HepG2 (cell line): ENCODE measurements around the gene MPI. TPM values are rescaled to one million over a fixed set of nuclear protein-coding genes. Genes with fewer than 3 reads are reported as not detected.

ENCODE experiments used
- ARNT ChIP-seq: fragments of 450-650 bp; IDR thresholded peaks from 2 replicates; pipeline ENCODE4 v1.6.1; 2017
- CHD4 ChIP-seq: fragments of 200-600 bp; sonication (generic); IDR thresholded peaks from 2 replicates; pipeline ENCODE4 v1.7.0; 2017; ENCODE audit warnings: mild to moderate bottlenecking, low read length, borderline replicate concordance
- EHMT2 ChIP-seq: fragments of 200-600 bp; sonication (generic); IDR thresholded peaks from 2 replicates; pipeline ENCODE4 v1.7.0; 2017; ENCODE audit warnings: antibody characterized with exemption, low read depth, low read length, borderline replicate concordance
- HMG20B ChIP-seq: conservative IDR thresholded peaks from 2 replicates; pipeline ENCODE4 v1.6.1; 2016; ENCODE audit warnings: missing genetic modification reagents, missing compliant biosample characterization
- HNF4G ChIP-seq, 2 experiments: sonication (generic) in 1 of 2; formaldehyde crosslinking in 1 of 2; IDR thresholded peaks; 2 replicates each; pipeline versions ENCODE4 v1.4.0 to v1.6.1; 2011 to 2020; ENCODE audit warnings: borderline replicate concordance in 2 of 2, low read depth in 2 of 2, mild to moderate bottlenecking in 2 of 2, low read length in 1 of 2, missing genetic modification reagents in 1 of 2, moderate library complexity in 1 of 2
- IKZF4 ChIP-seq: sonication (generic); formaldehyde crosslinking; IDR thresholded peaks from 2 replicates; pipeline ENCODE4 v1.5.1; 2020; ENCODE audit warnings: borderline replicate concordance, mild to moderate bottlenecking, low read depth, missing genetic modification reagents; ENCODE audit errors: not compliant biosample characterization
- KLF6 ChIP-seq: IDR thresholded peaks from 2 replicates; pipeline ENCODE4 v1.8.0; 2016; ENCODE audit warnings: missing biosample characterization, missing genetic modification reagents
- NFKBIZ ChIP-seq: IDR thresholded peaks from 2 replicates; pipeline ENCODE4 v1.6.1; 2018; ENCODE audit warnings: missing genetic modification reagents, missing compliant biosample characterization
- PCBP2 ChIP-seq: fragments of 200-400 bp; formaldehyde crosslinking; optimal IDR thresholded peaks from 2 replicates; pipeline ENCODE3; 2018; ENCODE audit warnings: low read length, low read depth; ENCODE audit not compliant: poor library complexity, severe bottlenecking
- RXRB ChIP-seq: IDR thresholded peaks from 2 replicates; pipeline ENCODE4 v1.6.1; 2016; ENCODE audit warnings: borderline replicate concordance, missing genetic modification reagents, missing compliant biosample characterization
- SNRNP70 ChIP-seq: fragments of 200-400 bp; formaldehyde crosslinking; IDR thresholded peaks from 2 replicates; pipeline ENCODE4 v1.6.1; 2017; ENCODE audit warnings: mild to moderate bottlenecking, low read depth, low read length, moderate library complexity
- SRSF9 ChIP-seq: fragments of 200-400 bp; formaldehyde crosslinking; IDR thresholded peaks from 2 replicates; pipeline ENCODE4 v1.6.1; 2018; ENCODE audit warnings: borderline replicate concordance, mild to moderate bottlenecking, low read depth, low read length; ENCODE audit not compliant: insufficient read depth, poor library complexity, severe bottlenecking
- TAF15 ChIP-seq: fragments of 200-400 bp; formaldehyde crosslinking; IDR thresholded peaks from one replicate; pipeline ENCODE4 v1.6.1; 2018; ENCODE audit warnings: mild to moderate bottlenecking, low read depth, low read length; ENCODE audit not compliant: poor library complexity, severe bottlenecking
- ZBTB25 ChIP-seq: IDR thresholded peaks from 2 replicates; pipeline ENCODE4 v1.6.1; 2018; ENCODE audit warnings: missing genetic modification reagents
- ZMAT3 ChIP-seq: sonication (generic); formaldehyde crosslinking; conservative IDR thresholded peaks from 2 replicates; pipeline ENCODE4 v1.7.0; 2021; ENCODE audit warnings: missing genetic modification reagents
- ZNF160 ChIP-seq: sonication (generic); formaldehyde crosslinking; IDR thresholded peaks from 2 replicates; pipeline ENCODE4 v1.8.0; 2022; ENCODE audit warnings: mild to moderate bottlenecking, inconsistent platforms, missing genetic modification reagents
- ZNF562 ChIP-seq: sonication (generic); formaldehyde crosslinking; IDR thresholded peaks from 2 replicates; pipeline ENCODE4 v1.8.0; 2022; ENCODE audit warnings: missing genetic modification reagents, borderline replicate concordance
- ZNF724P ChIP-seq: sonication (generic); formaldehyde crosslinking; IDR thresholded peaks from 2 replicates; pipeline ENCODE4 v1.8.0; 2022; ENCODE audit warnings: missing genetic modification reagents, borderline replicate concordance
- ZNF850 ChIP-seq: sonication (generic); formaldehyde crosslinking; conservative IDR thresholded peaks from 2 replicates; pipeline ENCODE4 v1.9.0; 2021; ENCODE audit warnings: mild to moderate bottlenecking, missing genetic modification reagents
- ZSCAN29 ChIP-seq: sonication (generic); formaldehyde crosslinking; conservative IDR thresholded peaks from 2 replicates; pipeline ENCODE4 v1.4.0; 2020; ENCODE audit warnings: mild to moderate bottlenecking, missing genetic modification reagents
- polyA plus RNA-seq, 8 experiments: library from polyadenylated mRNA; depleted of rRNA in 3 of 8; stranded (reverse) in 7 of 8; unstranded in 1 of 8; fragments of >200 nt; fragmentation: Illumina TruSeq in 4 of 8; extraction: Trizol in 4 of 8; gene quantifications; 2 replicates each; pipeline versions ENCODE4 v1.2.1 to v1.2.3, GENCODE V29; 2011 to 2016; ENCODE audit warnings: low read depth in 4 of 8, missing spikeins in 1 of 8, mixed read lengths in 1 of 8; ENCODE audit not compliant: insufficient read depth in 1 of 8
- total RNA-seq, 5 experiments: library from RNA; depleted of rRNA; stranded (reverse); fragments of >200 nt; fragmentation: Illumina TruSeq; extraction: Trizol; gene quantifications; 2 replicates each; pipeline ENCODE4 v1.2.3, GENCODE V29; 2016; ENCODE audit warnings: low read depth in 1 of 5
- TF ChIP-seq, protein P1 (sequence below): sonication (generic); formaldehyde crosslinking; IDR thresholded peaks from 2 replicates; pipeline ENCODE4 v1.9.0; 2021; ENCODE audit warnings: missing genetic modification reagents, borderline replicate concordance
- TF ChIP-seq, protein P2 (sequence below): sonication (generic); formaldehyde crosslinking; IDR thresholded peaks from 2 replicates; pipeline ENCODE4 v1.5.0; 2020; ENCODE audit warnings: missing genetic modification reagents
- TF ChIP-seq, protein P3 (sequence below): sonication (generic); formaldehyde crosslinking; IDR thresholded peaks from 2 replicates; pipeline ENCODE4 v1.8.0; 2023; ENCODE audit warnings: mild to moderate bottlenecking, missing genetic modification reagents

The MPI gene
- total and polyA plus RNA-seq, 2 of the 13 experiments (the other 11 are each of a cell fraction or from before 2014, with no cell fraction given), result 36.9 to 63.5 TPM

DNA sequence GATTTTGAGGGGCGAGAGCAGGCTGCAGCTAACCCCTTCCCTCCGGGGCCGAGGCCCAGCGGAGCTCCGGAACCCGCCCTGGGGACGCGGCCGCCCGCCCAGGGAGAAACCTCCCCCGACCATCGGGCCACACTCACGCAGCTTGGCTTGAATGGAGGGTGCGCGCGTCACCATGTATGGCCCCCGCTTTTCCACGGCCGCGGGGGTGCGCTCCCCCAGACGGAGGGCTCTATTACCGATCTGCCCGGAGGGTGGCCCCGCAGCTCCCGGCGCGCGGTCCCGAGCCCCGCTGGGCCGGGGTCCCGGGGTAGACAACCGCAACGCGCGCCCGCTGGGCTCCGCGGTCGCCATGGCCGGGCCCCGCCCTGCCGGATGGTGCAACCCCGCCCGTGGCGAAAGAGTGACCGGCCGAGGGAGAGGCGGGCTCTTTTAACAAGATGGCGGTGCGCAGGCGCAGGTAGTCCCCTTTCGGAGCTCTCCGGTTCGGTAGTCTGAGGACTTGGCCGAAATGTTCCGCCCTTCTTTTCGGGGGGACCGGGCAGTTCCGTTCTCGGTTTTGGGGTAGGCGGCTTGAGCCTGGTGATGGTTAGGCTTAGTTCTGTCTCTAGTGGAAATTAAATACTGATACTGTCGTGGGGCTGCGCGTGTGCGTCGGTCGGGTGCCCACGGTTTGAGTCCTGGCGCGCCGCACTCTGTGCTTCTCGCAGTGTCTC lies 16.8 kb downstream of the MPI start, which contains the start of gene FAM219B (continued):
- TF ChIP-seq, protein P1, sequence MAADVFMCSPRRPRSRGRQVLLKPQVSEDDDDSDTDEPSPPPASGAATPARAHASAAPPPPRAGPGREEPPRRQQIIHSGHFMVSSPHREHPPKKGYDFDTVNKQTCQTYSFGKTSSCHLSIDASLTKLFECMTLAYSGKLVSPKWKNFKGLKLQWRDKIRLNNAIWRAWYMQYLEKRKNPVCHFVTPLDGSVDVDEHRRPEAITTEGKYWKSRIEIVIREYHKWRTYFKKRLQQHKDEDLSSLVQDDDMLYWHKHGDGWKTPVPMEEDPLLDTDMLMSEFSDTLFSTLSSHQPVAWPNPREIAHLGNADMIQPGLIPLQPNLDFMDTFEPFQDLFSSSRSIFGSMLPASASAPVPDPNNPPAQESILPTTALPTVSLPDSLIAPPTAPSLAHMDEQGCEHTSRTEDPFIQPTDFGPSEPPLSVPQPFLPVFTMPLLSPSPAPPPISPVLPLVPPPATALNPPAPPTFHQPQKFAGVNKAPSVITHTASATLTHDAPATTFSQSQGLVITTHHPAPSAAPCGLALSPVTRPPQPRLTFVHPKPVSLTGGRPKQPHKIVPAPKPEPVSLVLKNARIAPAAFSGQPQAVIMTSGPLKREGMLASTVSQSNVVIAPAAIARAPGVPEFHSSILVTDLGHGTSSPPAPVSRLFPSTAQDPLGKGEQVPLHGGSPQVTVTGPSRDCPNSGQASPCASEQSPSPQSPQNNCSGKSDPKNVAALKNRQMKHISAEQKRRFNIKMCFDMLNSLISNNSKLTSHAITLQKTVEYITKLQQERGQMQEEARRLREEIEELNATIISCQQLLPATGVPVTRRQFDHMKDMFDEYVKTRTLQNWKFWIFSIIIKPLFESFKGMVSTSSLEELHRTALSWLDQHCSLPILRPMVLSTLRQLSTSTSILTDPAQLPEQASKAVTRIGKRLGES, result no peak
- TF ChIP-seq TAF15, result no peak
- 0 out of 2 replicates have a peak, but pooled peaks have one; percentile 6 for TF ChIP-seq HMG20B
- TF ChIP-seq ZNF562, result no peak
- TF ChIP-seq IKZF4 (CRISPR knock-in tag), result no peak
- TF ChIP-seq NFKBIZ (CRISPR knock-in tag), result peak; percentile 46; the same call in 1 of the 2 replicates
- TF ChIP-seq PCBP2, result no peak
- TF ChIP-seq ZBTB25 (CRISPR knock-in tag), result 0 out of 2 replicates have a peak, but pooled peaks have one; percentile 40
- peak; percentile 77; the same call in 1 of the 2 replicates for TF ChIP-seq ZNF724P
- TF ChIP-seq HNF4G (IDR thresholded peaks at IDR 0.05; ENCODE audit: borderline replicate concordance, low read depth, low read length), result no peak
- no peak for TF ChIP-seq HNF4G (CRISPR knock-in tag; IDR thresholded peaks at IDR 0.05; ENCODE audit: borderline replicate concordance, low read depth)
- TF ChIP-seq, protein P2, sequence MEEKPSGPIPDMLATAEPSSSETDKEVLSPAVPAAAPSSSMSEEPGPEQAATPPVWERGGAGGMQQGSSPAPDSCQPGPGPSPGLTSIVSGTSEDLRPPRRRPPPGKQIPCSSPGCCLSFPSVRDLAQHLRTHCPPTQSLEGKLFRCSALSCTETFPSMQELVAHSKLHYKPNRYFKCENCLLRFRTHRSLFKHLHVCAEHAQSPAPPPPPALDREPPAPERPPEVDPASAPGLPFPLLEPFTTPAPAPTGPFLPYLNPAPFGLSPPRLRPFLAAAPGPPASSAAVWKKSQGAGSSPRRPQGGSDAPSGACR (CRISPR knock-in tag), result no peak
- TF ChIP-seq KLF6 (CRISPR knock-in tag), result no peak; the same call in 1 of the 2 replicates
- TF ChIP-seq CHD4, result no peak
- TF ChIP-seq SRSF9, result no peak
- TF ChIP-seq ZSCAN29, result no peak
- TF ChIP-seq EHMT2, result no peak
- no peak for TF ChIP-seq ZNF160 (CRISPR knock-in tag)
- TF ChIP-seq SNRNP70, result no peak
- TF ChIP-seq ARNT, result no peak
- TF ChIP-seq ZMAT3 (CRISPR knock-in tag), result no peak
- TF ChIP-seq, protein P3, sequence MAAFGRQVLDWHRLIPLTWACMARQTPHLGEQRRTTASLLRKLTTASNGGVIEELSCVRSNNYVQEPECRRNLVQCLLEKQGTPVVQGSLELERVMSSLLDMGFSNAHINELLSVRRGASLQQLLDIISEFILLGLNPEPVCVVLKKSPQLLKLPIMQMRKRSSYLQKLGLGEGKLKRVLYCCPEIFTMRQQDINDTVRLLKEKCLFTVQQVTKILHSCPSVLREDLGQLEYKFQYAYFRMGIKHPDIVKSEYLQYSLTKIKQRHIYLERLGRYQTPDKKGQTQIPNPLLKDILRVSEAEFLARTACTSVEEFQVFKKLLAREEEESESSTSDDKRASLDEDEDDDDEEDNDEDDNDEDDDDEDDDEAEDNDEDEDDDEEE, result 0 out of 2 replicates have a peak, but pooled peaks have one; percentile 39
- no peak for TF ChIP-seq RXRB
- no peak for TF ChIP-seq ZNF850 (CRISPR knock-in tag)
